Right renal cortex interstitium (tissue), 3 donors: ENCODE data around the gene DMRT1. TPM values are rescaled to one million over a fixed set of nuclear protein-coding genes. Genes with fewer than 3 reads are reported as not detected.
A peak's percentile ranks its signal among the peaks of the same experiment; 100 is the strongest.

Experiments used
- DNase-seq, 3 donors: peaks; one replicate each; pipeline ENCODE4 v3.0.0-alpha.2; 2013; ENCODE audit warnings: low read depth in 3 of 3, low spot score in 2 of 3
- polyA plus RNA-seq, 3 donors: library from polyadenylated mRNA; unstranded; fragments of 120-200 nt; gene quantifications; one replicate each; pipeline ENCODE4 v1.2.1, GENCODE V29; 2013; ENCODE audit not compliant: insufficient read length in 3 of 3

The DMRT1 gene
- polyA plus RNA-seq, 3 donors, result 0.08 TPM; not detected in 2

DNA sequence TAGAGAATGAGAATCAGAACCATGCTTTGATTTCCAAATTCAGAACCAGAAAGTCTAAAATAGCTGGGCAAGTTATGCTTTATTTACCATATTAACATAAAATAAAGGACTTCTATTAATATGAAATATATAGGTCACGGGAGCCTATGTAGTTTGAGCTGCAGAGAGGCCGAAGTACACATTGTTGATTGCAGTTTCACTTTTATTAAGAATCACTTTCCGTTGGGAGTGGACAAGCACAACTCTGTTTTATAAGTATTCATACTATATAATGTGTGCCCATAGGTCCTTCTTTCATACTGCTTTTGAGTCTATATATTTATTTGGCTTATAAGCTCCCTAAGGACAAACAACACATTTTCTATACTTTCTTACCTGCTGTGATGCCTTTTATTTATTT lies 76.2 kb downstream of the DMRT1 start:
- DNase-seq, result no peak

DNA sequence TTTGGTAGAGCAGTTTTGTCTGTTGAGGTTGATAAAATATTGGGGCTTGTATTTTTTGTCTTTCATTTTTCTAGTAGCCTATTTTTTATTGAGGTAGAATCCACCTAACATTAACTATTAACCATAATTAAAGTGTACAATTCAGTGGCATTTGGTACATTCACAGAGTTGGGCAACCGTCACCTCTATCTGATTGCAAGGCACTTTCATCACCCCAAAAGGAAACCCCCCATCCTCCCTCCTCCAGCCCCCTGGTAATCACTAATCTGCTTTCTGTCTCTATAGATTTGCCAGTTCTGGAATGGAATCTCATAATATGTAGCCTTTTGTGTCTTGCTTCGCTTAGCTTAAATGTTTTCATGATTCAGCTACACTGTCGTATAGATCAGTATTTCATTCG lies 79.4 kb downstream of the DMRT1 start:
- DNase-seq, result no peak

DNA sequence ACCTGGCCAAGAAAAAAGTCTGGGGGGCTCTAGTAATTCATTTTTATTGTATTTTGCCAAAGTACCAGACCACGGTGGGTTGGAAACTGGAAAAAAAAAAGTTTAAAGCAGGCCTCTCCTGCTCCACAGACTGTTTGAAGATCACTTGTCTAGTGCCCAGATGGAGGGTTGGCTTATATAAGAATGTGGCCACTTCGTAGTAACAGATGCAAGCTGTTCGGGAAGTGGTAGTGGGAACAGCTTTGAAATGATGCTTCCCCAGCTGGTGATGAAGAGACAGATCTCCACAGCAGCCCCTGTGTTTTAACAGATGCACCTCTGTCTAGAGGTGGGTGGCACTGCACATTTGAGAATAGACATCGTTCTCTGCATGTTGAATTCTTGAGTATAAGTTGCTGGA lies 80.7 kb downstream of the DMRT1 start:
- no peak for DNase-seq

DNA sequence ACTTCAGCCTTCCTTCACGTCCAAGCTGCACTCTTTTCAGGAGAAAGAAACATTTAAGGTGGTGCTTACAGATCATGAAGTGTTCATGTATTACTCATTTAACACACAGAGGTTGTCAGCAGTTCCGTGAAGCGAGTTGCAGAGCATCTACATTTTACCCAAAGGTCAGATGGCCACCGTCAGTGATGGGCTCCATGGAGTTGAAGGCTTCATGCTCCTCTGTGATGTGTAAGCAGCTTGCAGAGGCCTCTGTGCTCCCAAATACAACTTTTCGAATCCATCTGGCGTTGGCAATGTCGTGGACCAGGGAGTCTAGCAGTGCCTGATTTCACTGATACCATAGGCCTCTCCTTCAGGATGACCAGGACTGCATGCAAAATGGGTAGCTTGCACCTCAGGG lies 81.2 kb downstream of the DMRT1 start:
- no peak for DNase-seq

DNA sequence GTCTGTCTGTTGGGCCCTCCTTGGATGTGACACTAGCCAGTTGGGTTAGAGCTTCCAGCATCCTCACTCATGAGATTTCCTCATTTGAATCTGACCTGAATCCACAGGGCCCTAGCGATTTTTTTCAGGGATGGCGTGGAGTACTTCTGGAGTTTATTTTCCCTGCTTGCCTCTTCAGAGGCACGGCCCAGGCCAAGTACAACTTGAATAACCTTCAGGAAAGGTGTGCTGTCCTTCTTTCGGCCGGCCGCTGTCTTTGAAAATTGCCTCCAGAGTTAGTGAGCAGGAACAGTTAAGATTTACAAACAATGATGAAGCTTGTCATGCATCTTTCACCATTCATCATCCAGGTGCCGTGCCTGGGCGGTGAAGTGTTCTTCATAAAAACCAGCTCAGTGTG lies 85.5 kb downstream of the DMRT1 start:
- DNase-seq, result no peak

DNA sequence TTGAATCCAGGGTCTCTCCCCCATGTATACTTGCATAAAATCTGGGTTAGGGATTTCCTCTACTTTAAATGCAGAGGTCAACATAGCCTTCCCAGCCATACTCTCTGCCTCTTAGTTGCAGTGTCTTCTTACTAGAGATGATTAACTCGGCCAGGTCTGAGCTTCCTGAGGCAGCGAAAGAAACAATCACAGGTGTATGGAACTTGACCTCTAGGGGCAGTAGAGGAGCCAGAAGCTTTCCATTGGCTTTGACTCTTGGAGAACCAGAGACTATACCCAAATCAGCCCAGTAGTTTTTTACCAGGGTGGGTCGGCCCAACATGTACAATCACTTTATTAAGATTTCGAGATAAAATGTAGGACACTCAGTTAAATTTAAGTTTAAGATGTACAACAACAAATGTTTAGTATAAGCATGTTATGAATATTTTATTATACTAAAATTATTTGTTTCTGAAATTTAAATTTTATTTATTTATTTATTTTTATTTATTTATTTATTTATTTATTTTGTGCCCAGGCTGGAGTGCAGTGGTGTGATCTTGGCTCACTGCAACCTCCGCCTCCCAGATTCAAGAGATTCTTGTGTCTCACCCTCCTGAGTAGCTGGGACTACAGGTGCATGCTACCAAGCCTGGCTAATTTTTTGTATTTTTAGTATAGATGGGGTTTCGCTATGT lies 87.0 kb downstream of the DMRT1 start:
- DNase-seq, result peak in 2 of 3 donors; percentile 36 to 55

DNA sequence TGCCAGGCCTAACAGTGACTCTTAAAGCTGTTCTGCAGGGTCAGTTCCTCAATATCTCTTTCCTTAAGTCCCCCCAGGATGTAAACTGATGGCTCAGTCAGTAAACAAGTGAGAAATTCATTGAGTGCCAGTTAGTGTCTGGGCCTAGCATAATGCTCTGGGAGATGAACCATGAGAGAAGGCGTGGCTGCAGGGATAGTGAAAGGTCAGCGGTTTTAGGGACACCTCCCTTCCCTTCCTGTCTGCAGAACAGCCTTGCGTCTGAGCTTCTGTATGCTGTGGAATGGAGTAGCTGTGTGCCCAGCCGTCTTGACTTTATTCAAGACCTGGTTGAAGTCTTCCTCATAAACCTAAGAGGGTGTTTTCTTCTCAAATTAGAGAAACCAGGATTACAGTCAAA lies 88.2 kb downstream of the DMRT1 start:
- no peak for DNase-seq

DNA sequence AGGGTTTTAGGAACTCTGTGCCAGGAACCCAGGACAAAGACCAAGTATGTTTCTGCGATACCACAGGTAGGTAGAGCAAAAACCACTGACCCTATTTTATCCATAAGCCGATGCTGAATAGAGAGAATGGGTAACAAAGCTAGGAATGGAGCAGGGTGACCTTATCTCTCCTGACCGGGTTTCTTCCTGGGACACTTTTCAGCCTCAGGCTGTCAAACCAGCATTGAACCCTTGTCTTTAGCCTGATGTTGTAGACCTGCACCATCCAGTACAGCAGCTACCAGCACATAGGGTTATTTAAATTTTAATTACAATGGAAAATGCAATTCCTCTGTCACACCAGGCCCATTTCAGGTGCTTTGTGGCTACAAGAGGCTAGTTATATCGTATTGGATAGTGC lies 91.9 kb downstream of the DMRT1 start:
- DNase-seq, result no peak

DNA sequence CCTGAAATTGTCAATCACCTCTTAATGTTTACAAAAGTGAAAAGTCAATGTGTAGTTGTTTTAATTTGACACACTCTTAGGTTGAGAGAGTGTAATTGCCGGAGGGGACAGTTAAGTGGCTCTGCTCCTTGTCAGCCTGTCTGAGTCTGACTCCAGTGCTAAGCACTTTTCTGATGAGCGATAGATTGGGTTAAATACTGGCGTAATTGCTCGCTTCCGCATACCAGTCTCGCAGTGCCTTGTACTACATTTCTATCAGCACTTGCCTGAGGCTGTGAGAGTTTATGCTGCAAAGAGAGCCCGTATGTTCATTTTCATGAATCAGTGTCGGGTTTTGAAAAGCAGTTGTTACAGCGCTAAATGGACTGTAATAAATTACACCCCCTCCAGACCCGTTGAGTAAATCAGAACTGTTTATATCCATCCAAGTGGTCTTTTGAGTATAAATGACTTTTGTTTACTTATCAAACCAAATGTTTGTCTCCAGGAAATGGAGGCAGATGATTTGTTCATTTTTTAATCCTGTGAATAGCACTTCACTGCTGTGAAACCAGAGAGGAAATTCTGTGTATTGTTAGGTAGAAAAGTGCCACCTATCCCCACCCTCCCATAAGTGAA lies 94.0 kb downstream of the DMRT1 start:
- no peak for DNase-seq

DNA sequence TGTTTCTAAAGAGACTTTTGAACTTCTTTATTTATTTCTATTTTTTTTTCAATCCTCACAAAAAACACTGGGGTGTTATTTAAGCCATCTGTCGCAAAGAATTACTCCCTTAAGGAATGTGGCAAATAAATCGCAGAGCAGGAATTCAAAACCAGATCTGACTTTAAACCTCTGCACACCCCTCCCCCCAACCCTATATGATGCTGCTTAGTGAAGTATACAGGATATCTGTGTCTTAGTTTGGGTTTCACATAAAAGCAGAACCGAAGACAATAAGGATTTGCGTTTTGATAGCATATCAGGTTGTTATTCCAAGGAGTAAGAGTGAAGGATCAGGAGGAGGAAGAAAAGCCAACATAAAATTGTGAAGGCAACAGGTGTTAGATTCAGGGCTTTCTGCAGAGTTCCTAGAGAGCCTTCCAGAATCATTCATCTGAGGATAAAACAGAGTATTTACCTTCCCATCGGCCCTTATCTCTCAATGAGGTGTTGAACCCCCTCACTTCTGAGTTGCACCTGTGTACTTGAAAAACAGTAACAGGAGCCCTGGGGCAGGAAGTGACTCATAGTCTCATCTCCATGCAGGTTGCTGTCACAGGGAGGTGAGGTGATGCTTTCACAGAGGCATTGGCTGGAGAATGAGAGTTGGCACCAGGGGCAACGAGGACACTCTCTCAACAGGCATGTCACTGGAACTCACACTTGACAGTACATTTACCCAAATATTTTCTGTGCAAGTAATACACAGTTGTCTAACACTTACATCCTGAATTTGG lies 101.5 kb downstream of the DMRT1 start:
- DNase-seq, result no peak

DNA sequence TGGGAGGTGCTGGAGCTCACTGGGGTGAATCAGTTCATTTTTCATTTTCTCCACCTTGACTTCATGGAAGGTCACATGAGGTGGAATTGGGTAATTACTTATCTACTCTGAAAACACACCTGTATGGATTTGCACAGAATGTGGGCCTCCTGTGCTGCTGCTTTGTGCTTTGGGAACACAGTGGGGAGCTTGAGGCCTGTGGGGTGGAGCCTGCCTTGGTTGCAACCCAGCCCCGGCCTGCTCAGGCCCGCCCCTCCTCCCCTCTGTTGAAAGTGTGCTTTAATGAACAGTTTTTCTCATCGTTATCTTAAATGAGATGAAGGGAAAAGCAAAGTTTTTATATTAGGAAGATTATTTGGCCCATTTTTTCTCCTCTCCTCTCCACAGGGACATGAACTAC lies 106.5 kb downstream of the DMRT1 start:
- DNase-seq, result no peak

DNA sequence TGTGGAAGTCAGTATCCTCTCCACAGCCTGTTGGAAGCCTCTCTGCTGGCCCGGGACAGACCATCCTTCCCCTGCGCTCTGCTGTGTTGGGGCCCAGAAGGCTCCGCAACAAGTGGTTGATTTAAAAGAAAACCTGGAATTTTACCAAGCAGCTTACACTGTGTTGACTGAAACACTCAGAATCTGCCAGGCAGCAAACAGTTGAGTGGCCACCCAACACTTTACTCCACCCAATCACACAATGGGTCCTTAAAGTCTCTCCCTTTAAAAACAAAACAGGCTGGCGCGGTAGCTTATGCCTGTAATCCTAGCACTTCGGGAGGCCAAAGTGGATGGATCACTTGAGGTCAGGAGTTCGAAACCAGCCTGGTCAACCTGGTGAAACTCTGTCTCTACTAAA lies 107.0 kb downstream of the DMRT1 start:
- no peak for DNase-seq

DNA sequence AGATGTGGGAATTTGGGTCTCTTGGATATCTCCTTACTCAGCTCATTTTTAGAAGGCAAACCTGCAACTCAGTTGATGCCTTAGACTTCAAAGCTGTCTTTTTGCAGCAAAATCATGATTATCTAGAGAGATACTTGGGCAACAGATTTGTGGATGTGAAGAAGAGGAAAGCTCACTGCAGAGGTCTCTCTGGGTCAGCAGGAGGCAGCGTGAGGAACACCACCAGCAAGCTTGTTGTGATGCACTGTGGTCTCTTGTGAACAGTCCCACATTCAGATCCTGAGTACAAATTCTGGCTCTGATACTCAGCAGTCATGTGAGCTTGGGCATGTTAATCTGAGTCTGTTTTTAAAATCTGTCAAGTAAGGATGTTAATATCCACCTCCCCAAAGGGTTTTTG lies 108.6 kb downstream of the DMRT1 start:
- no peak for DNase-seq

DNA sequence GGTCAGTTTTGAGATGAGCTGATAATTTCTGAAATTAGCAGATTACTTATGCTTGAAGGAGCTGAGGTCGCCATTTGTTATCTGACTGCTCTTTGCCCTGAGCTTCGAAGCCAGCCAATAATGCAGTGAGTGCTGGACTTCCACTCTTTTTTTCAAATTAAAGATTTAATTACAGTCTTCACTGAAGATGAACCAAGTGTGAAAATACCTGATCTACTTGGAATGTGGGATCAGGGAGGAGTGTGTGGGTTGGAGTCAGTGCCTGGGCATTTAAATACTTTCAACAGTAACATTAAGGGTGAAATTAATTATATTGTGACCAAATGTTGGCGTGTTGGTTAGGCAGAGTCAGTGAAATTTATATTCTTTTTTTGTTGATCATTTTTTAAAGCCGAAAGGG lies 111.0 kb downstream of the DMRT1 start:
- no peak for DNase-seq

DNA sequence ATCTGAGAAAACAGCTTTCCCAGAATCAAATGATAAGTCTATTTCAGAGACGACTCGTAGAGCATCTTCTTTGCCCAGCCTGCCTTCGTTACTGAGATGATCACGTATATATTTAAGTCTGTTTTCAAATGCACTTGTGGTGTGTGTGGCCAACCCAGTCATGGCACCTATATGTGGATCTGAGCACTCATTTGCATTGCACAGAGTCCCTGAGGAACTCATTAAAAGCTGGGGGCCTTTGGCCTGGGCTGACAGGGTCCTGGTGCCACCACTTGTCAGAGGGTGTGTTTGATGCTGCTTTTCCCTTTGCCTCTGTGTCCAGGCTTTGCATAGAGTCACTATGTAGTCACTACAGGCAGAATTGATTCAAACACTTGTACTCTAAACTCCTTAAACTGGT lies 117.6 kb downstream of the DMRT1 start:
- no peak for DNase-seq

DNA sequence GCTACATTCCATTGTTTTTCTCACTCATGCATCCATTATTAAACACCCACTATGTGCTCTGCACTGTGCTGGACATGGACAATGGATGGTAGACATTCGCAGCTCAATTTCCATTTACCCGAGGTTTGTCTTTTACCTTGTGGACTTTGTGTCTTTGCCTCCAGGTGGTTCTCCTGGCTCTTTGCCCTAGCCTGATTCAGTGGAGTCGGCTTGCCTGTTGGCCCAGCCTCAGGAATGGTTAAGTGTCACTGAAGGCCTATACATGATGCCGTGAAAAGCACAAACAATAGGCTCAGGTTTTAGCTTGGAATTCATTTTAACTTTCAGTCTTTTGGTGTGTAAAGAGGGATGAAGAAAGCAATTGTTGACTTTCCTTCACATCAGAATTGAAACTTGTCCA lies 118.4 kb downstream of the DMRT1 start:
- DNase-seq, result no peak

DNA sequence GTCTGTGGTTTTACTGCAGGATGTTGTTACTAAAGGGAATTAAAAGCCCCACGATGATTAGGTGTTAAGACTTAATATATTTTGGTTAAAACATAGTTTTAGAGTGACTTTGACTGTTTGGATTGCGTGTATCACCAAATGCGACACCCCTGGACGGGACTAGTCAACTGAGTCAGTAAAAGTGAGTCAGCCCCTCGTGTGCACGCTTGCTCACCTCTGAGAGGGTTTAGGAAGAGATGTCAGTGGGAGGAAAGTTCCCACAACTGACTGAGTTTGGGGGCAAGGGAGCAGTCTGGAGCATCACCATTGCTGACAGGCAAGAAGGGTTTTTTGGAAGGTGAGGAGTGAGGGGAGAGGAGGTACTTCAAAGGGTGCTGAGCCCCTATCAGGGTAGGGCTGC lies 120.5 kb downstream of the DMRT1 start:
- no peak for DNase-seq

DNA sequence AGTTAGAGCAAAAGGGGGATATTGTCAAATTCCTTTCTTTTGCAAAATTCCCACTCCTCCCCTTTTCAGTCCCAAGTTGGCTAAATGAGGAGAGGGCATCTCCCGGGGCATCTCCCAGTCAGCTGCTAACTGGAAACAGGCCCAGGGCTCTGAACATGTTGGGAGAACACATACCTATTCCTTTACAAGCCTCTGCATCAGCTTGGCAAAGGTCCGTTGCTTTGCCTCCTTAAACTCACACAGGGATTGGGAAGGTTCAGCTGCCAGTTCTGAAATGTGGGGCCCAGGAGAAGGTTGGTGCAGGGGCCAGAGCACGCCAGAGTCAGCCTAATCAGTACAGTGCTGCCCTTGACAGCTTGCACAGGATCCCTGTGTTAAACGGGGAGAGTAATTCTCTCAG lies 124.0 kb downstream of the DMRT1 start:
- no peak for DNase-seq

DNA sequence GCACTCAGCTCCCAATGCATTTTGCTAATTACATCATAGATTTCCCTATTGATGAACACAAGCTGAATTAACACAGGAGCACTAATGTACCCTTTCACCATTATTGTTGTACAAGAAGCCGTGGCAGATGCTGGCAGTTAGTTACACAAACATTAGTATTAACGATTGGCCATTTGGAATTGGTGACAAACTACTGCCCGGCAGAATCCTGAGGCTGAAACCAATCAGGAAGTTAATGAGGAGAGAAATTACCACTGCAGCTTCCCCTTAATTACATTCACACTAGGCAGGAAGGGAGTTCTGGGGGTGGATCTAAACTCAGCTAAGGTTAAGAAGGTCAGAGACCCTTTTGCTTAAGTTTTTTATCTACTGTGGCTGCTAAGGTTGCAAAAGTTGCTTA lies 125.4 kb downstream of the DMRT1 start:
- DNase-seq, result no peak

DNA sequence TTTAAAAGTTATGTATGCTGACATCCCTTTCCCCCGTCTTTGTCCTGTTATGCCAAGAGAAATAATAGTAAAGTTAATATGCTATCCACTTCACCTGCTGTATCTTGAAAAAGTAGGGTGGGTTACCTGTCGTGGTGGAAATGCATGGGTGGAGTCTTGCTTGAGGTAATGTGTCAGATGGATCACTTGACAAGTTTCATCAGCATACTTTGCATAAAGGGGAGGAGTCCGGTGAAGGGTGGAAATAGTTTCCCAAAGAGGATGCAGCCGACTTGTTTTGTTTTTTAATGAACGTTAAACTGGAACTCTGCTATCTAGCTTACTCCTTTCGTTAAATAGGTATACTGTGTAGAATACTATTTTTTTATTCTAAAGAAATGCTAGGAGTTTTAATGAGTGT lies 125.9 kb downstream of the DMRT1 start:
- no peak for DNase-seq

DNA sequence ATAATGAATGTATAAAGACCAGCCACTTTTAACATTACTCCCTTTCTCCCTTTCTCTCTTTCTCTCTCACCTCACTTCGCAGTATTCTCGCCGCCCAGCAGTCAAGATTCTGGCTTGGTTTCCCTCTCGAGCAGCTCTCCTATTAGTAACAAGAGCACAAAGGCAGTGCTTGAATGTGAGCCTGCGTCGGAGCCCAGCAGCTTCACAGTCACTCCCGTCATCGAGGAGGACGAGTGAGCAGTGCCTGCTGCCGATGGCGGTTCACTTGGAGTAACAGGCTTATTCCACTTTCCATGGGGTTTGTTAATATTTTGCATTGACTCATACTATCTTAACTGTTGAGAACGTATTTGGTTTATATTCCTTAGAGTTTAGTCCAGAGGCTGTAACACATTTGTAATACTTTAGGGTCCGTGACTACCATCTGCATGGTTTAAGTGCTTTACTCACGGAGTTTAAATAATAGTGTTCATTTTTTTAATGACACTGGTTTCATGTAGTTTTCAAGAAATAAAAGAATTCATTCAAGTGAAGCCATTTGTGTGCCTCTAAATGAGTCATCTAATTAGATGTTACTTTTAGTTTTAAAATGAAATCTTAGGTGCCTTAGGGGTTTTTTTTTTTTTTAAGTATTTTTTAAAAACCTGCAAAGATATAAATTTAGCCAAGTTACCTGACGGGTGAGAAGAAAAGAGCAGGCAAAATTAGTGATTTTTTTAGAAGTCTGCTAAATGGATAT lies 126.6 kb downstream of the DMRT1 start:
- no peak for DNase-seq
